T1000 (cell line): Measurements from ENCODE around the gene ACVR1B.

Experiments used
- DNase-seq: peaks from one replicate; lab custom pipeline; 2025; ENCODE audit warnings: mixed read lengths; lab: John Stamatoyannopoulos, UW

The ACVR1B gene

GRCh38 chr12:51942501-51943000 is 8.9 kb upstream of the ACVR1B start:
- DNase-seq, result no peak

GRCh38 chr12:51943346-51943745 is 8.2 kb upstream of the ACVR1B start:
- no peak for DNase-seq

- DNase-seq, result no peak
These were observed 6.8 kb upstream of the ACVR1B start for GRCh38 chr12:51944608-51945233.

DNA sequence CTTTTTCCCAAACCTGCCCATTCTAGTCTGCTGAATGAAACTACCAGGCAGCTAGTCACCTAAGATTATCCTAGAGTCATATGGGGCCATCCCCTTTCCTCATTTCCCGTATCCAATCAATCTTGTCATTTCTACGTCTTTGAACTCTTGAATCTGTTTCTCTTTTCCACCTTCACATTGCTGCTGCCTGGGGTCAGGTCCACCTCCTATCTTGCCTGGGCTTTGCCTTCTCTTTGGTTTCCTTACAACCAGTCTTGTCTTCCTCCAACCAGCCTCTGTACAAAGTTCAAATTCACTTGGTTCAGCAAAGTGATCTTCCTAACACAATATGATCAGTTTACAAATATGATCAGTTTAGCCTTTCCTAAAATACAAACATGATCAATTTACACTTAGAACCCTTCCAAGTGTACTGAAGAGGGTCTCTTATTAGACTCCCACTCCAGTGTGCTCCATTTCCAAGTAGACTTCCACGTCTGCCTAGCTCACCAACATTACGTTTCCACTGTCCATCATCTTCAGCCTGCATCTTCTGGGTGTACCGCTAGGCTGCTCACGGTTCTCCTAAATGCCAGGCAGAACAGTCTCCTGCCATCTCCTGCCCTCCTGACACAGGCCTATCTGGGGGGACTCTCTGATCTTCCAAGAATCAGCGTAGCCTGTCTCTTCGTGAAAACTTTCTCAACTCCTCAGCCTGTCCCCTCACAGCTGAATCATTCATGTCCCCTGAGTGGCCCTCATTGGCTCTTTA is 4.1 kb upstream of the ACVR1B start:
- no peak for DNase-seq

DNA sequence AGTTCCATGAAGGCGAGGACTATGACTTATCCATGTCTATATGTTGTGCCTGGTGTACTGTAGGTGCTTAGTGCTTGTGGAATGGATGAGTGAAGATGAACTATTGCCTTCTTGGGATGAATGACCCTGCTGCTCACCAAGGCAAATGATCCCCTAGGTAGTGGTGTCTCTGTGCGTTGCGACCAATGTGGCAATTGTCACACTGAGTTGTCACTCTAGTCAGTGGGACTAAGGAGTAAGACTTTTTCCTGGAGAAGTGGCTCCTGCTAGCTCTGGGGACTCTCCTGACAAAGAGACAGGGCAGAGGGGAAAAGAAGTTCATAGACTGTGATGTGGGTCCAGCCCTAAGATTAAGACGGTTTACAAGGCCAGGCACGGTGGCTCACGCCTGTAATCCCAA is 3.4 kb upstream of the ACVR1B start:
- DNase-seq, result no peak

DNA sequence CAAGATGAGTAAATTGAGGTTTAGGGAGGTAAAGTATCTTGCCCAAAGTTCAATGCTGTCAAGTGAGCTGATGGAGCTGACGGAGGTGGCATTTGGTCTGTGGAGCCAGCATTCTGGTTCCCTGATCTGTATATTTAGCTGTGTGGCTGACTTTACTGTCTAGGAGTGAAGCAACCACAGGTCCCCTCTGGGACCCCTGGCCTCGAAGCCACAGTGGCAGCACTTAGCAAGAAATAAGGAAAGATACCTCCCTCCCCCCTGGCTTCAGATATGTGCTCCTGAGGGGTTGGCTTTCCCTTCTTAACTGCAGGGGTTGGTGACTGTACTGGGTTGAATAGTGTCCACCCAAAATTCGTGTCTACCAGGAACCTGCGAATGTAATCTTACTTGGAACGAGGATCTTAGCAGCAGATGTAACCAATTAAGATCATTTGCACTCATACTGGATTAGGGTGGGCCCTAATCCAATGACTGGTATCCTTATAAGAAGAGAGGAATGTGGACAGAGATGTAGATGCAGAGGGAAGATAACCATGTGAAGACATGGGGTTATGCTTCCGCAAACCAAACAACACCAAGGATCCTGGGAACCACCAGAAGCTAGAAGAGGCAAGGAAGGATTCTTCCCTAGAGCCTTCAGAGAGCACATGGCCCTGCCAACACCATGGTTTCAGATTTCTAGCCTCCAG is 2.0 kb upstream of the ACVR1B start:
- no peak for DNase-seq

DNA sequence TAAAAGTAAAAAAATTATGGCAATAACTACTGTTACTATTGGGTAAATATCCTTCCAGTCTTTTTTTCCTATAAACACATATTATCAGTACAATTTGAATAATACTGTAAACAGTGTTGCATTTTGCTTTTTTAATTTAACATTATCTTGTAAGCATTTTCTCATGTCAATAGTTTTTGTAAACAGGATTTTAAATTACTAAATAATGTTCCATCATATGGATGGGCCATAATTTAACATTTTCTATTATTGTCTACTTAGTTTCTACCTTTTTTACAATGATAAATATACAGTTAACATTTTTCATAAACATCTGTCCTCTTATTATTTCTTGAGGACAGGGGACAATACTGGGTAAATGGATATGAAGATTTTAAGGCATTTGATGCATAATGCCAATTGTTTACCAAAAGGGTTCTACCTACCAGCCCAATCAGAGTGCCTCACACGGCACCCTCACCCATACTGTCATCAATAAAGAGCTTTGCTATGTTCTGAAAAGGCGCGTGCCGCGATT is 759 bp upstream of the ACVR1B start:
- no peak for DNase-seq

- peak; percentile 86 for DNase-seq
These were observed 584 bp downstream of the ACVR1B start for GRCh38 chr12:51951843-51952722.

GRCh38 chr12:51953089-51953488 is 1.6 kb downstream of the ACVR1B start:
- no peak for DNase-seq

DNA sequence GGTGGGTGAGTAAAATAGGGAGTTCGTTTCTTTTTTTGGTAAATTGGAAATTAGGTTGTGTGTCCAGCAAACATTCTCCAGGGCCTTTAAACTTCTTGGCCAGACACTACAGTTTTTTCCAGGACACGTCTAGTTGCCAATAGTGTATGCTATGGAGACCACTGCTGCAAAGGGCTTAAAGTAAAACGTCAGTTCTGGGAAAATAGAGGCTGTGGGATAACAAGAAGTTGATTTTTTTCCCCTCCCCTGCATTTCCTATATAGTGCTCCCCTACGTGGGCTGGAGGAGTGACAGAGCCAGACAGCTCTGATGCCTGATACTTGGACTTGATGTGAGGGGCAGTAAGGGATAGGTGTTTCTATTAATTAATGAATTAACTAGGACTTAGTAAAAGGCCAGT is 2.4 kb downstream of the ACVR1B start:
- DNase-seq, result no peak

GRCh38 chr12:51954561-51955361 is 3.3 kb downstream of the ACVR1B start:
- no peak for DNase-seq

DNA sequence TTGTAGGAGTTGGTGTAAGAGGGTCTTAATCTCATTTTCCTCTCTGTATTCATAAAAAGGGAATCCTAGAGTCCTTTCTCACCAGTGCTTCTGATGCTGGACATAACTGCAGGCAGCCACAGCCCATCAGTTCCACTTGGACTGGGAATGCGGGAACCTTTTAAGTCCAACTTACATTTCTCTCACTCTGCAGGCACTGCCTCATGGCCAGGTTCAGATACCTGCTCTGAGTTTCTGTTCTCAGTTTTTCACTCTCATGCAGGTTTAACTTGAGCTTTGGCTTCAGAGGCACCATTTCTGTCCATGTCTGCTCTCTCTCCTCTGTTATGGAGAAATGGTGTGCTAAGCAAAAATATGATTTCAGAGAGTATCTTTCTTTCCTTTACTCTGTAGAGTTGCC is 4.2 kb downstream of the ACVR1B start:
- DNase-seq, result no peak

DNA sequence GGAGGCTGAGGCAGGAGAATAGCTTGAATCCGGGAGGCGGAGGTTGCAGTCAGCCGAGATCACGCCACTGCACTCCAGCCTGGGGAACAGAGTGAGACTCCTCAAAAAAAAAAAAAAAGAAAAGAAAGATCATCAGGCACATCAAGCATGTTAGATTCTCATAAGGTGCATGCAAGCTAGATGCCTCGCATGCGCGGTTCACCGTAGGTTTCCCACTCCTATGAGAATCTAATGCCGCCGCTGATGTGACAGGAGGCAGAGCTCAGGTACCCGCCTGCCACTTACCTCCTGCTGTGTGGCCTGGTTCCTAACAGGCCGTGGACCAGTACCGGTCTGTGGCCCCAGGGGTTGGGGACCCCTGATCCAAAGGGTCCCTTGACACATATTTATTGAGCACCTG is 7.0 kb downstream of the ACVR1B start:
- DNase-seq, result no peak

DNA sequence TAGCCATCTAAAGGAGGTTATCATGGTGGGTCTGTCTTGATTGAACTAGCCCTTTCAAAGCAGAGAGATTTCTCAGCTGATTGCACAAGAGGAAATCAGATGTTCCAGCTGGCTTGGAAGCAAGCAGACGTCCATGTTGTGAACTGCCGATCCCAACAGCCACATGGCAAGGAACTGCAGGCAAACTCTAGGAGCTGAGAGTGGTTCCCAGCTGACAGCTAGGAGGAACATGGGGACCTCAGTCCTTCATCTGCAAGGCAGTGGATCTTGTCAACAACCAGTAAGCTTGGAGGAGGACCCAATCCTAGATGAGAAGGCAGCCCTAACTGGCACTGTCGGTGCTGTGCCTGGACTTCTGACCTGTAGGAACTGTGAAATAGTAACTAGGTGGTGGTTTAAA is 7.7 kb downstream of the ACVR1B start:
- DNase-seq, result no peak

DNA sequence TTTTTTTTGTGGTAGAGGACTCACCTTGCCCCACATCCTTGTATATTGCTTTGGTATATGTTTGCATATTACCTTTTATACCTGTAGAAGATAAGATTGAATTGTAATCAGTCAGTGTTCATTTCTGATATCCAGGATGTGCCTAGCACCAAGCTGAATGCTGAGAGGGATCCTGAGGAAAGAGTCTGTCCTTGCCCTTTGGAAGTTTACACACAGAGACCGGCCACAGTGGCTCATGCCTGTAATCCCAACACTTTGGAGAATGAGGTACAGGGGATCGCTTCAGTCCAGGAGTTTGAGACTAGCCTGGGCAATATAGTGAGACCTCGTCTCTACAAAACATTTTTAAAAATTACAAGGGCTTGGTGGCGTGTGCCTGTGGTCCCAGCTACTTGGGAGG is 8.4 kb downstream of the ACVR1B start:
- no peak for DNase-seq

DNA sequence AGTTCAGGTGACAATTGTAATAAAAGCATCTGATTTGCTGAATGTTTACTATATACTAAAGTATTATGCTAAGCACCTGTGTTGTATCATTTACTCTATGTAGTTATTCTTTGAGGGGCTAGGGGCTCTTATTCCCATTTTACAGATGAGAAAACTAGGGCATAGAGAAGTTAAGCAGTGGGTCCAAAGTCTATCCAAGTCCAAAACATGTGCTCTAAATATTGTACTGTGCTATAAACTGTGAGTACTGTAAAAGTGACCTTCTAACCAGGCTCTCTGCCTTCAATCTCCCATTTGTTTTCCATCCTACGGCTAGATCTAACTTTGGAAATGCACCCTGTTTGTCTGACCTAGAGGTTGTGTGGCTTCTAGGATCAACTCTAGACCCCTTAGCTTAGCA is 9.0 kb downstream of the ACVR1B start:
- no peak for DNase-seq

- DNase-seq, result no peak
These were observed 9.4 kb downstream of the ACVR1B start for GRCh38 chr12:51960890-51961289.

- no peak for DNase-seq
These were observed 10.3 kb downstream of the ACVR1B start for GRCh38 chr12:51961834-51962233.

GRCh38 chr12:51962737-51963136 is 11.2 kb downstream of the ACVR1B start:
- no peak for DNase-seq

- no peak for DNase-seq
These were observed 12.0 kb downstream of the ACVR1B start for GRCh38 chr12:51963477-51963876.

- DNase-seq, result no peak
These were observed 18.1 kb downstream of the ACVR1B start for GRCh38 chr12:51969643-51970042.
